ENCODE results near the gene C9orf78. TPM values are rescaled to one million over a fixed set of nuclear protein-coding genes. Genes with fewer than 3 reads are reported as not detected.

The C9orf78 gene
- total and polyA plus RNA-seq, 9 of the 15 experiments (the other 6 are each of a cell fraction or from before 2014, with no cell fraction given) = 94.6 to 266 (median 202) TPM

GRCh38 chr9:129838707-129839259 lies 3.7 kb upstream of the C9orf78 start:
- H3K36me3 ChIP-seq (ENCODE audit: control insufficient read depth, insufficient read depth, low read length) = peaks cover 42% of the 10 kb centered on the region
- intact Hi-C loops (cut with micrococcal nuclease) = no loop called here
- H3K27ac ChIP-seq (ENCODE audit: extremely low read depth, low read depth, low read length) = peak overlapping the region; percentile 69
- DNase-seq (ENCODE audit: extremely low read depth in 1 of 4, low spot score in 3 of 4) = peak in 2 of 4 experiments; percentile 82 to 89
- WGBS (ENCODE audit: insufficient coverage, low coverage, missing lambda C conversion rate) = 31% methylated on average over 12 of the region's 12 CpGs
- peak; percentile 88 for FAIRE-seq
- H3K4me2 ChIP-seq (ENCODE audit: insufficient read depth, low read length) = peak overlapping the region; percentile 56
- in situ Hi-C loops (cut with MboI) = no loop called here
- no peaks in the 10 kb centered on the region for H4K20me1 ChIP-seq (replicated peaks; ENCODE audit: control insufficient read depth, insufficient read depth, low read length)
- 0 out of 2 replicates have a peak overlapping the region, but pooled peaks have one; percentile 6 for H2AFZ ChIP-seq (ENCODE audit: low read depth, low read length)
- peak overlapping the region; percentile 53 to 73 for H3K9ac ChIP-seq (ENCODE audit: insufficient read depth in 1 of 2, low read depth in 2 of 2, low read length in 2 of 2)
- no peak overlapping the region; the same call in 1 of the 2 replicates for H3K4me3 ChIP-seq
- POLR2A ChIA-PET = interaction anchor here (0.8 to 5.5 kb wide), 11 partner anchors 9 to 54 kb away, joined by 3 to 39 read pairs (median 5); no protein-coding TSS in a partner anchor
- ATAC-seq = peak; percentile 58
- H3K4me1 ChIP-seq (replicated peaks in 1 of 2; ENCODE audit: control insufficient read depth in 2 of 2, insufficient read depth in 2 of 2, low read length in 2 of 2) = peaks cover 42 to 45% of the 10 kb centered on the region in 2 experiments
- H3K9me3 ChIP-seq (replicated peaks; ENCODE audit: control insufficient read depth, insufficient read depth, low read depth, low read length) = no peaks in the 10 kb centered on the region
- peaks cover 6% of the 10 kb centered on the region for H3K9me1 ChIP-seq (ENCODE audit: control insufficient read depth, insufficient read depth, low read length)
- H3K27me3 ChIP-seq (ENCODE audit: control insufficient read depth in 2 of 2, insufficient read depth in 2 of 2, low read length in 2 of 2) = no peaks in the 10 kb centered on the region
- H3K79me2 ChIP-seq (ENCODE audit: control insufficient read depth, insufficient read depth, low read length) = peaks cover 79% of the 10 kb centered on the region
- BruUV-seq (replicated peaks) = no TSS peak
- CTCF ChIA-PET (ENCODE audit: low intra/inter-chr PET ratio) = no interaction called here
- TF ChIP-seq HIVEP1 (CRISPR knock-in tag; IDR thresholded peaks at IDR 0.05) = no peak
- TF ChIP-seq MCM5 (IDR thresholded peaks at IDR 0.05; ENCODE audit: low read depth) = no peak
- TF ChIP-seq CHD4 (IDR thresholded peaks at IDR 0.05; ENCODE audit: insufficient read depth, insufficient replicate concordance, low read depth, low read length, poor library complexity, severe bottlenecking) = no peak
- peak; percentile 37; the same call in 1 of the 2 replicates for TF ChIP-seq SMARCE1 (IDR thresholded peaks at IDR 0.05)
- 0 out of 2 replicates have a peak, but pooled peaks have one; percentile 10 for TF ChIP-seq SOX6 (IDR thresholded peaks at IDR 0.05)
- TF ChIP-seq NR2C1 (IDR thresholded peaks at IDR 0.05) = no peak
- peak; percentile 23 for TF ChIP-seq NR2C1 (tag; IDR thresholded peaks at IDR 0.05)
- peak in 1 of 2 experiments; percentile 6; a peak in 1 of 4 replicates for TF ChIP-seq HDAC1 (IDR thresholded peaks at IDR 0.05)
- TF ChIP-seq PHB2 (IDR thresholded peaks at IDR 0.05; ENCODE audit: low read depth) = no peak
- no peak for TF ChIP-seq NR2F6 (CRISPR knock-in tag; IDR thresholded peaks at IDR 0.05)
- no peak for TF ChIP-seq ELK1 (CRISPR knock-in tag; IDR thresholded peaks at IDR 0.05)
- TF ChIP-seq ZC3H8 (IDR thresholded peaks at IDR 0.05) = no peak
- no peak for TF ChIP-seq RBM17 (IDR thresholded peaks at IDR 0.05; ENCODE audit: borderline replicate concordance, low read depth, low read length)
- no peak for TF ChIP-seq RBM34 (IDR thresholded peaks at IDR 0.05; ENCODE audit: borderline replicate concordance, insufficient read depth, low read length)
- no peak for TF ChIP-seq PTBP1 (IDR thresholded peaks at IDR 0.05; ENCODE audit: low read depth, low read length)
- TF ChIP-seq ZBTB11 (CRISPR knock-in tag; IDR thresholded peaks at IDR 0.05) = no peak
- no peak for TF ChIP-seq ZNF583 (CRISPR knock-in tag; IDR thresholded peaks at IDR 0.05)
- no peak for TF ChIP-seq DIDO1 (tag; IDR thresholded peaks at IDR 0.05; ENCODE audit: low read depth)
- TF ChIP-seq RAD21 (CRISPR knock-in tag; conservative IDR thresholded peaks at IDR 0.05 in 1 of 2, IDR thresholded peaks at IDR 0.05 in 1 of 2) = peak in 1 of 2 experiments; percentile 36; a peak in 3 of 4 replicates
- TF ChIP-seq ILF3 (IDR thresholded peaks at IDR 0.05; ENCODE audit: borderline replicate concordance) = no peak
